Measurements from ENCODE around the gene PRXL2C.
"Not testable (repeated sequence)": the region's sequence is repeated elsewhere in the genome, so short reads cannot be mapped to it uniquely, and the experiment has no call there.

Gene PRXL2C

DNA sequence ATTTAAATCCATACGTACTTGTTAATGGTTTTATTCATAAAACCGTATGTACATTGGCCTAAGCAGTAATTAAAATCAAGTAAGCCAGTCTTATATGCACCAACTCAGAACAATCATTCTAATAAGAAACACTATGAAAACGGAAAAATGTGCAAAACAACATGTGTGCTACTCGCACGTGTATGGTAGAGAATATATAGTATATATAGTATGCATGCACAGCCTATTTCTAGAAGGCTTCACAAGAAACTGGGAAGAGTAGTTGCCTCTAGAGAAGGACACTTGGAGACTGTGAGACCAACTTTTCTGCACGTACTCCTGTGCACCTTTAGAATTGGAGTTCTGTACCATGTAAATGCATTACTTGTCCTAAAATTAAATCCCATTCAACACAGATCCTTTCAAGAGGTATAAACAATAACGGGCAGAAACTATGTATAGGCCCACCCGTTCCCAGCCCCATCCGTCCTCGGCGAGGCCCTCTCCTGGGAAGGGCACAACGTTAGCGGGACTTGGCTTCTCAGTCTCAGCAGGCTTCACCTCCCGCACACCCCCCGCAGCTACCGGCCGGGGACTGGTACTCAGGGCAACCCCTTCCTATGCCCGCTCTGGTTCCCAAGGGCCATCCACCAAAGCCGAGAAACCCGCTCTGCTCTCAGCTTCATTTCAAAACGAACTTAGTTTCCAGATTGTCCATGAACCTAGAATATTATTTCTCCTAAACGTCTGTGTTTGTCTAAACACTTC lies 37.5 kb downstream of the PRXL2C start:
- in situ Hi-C loops (cut with MboI; ENCODE audit: low pct_unique_long_range_greater_than_20kb, low sequenced_read_pairs): no loop called here
- no peak for DNase-seq

DNA sequence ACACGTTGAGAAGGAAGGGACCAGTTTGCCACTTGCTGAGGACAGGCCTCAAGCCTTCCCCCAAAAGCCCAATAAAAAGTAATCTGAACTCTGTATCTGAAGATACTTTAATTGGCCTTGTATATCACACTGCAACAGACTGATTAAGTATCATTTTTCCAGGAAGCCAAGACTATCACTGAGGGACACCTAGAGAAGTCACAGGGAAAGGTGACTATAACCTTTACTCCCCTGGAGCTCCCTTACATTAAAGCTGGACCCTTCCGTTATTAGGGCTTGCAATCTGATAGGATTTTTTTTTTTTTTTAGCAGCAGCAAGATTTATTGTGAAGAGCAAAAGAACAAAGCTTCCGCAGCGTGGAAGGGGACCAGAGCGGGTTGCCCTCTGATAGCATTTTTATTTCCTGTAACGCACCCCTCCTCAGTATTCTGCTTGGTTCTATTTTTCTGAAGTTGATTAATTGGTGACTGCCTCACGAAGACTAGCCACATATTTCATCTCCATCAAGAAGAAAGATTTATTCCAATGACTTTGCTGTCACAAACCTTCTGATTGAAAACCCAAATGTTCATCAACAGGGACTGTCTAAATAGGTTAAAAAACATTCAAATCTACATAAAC lies 38.2 kb downstream of the PRXL2C start:
- DNase-seq: no peak
- in situ Hi-C loops (cut with MboI; ENCODE audit: low pct_unique_long_range_greater_than_20kb, low sequenced_read_pairs): no loop called here

DNA sequence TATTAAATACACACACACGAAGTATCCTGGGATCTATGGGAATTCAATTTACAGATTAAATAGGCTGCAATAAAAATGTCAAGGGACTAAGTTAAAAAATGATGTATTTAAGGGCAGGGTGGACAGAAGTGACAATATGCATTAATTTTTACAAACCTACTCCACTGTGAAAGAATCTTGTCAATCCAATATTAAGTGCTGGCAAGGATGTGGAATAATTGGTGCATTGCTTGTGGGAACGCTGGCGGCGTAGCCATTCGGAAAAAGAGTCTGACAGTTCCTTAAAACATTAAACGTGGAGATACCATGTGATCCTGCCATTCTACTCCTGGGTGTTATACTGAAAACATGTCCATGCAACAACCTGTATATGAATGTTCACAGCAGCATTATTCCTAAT lies 39.7 kb downstream of the PRXL2C start:
- in situ Hi-C loops (cut with MboI; ENCODE audit: low pct_unique_long_range_greater_than_20kb, low sequenced_read_pairs): no loop called here

DNA sequence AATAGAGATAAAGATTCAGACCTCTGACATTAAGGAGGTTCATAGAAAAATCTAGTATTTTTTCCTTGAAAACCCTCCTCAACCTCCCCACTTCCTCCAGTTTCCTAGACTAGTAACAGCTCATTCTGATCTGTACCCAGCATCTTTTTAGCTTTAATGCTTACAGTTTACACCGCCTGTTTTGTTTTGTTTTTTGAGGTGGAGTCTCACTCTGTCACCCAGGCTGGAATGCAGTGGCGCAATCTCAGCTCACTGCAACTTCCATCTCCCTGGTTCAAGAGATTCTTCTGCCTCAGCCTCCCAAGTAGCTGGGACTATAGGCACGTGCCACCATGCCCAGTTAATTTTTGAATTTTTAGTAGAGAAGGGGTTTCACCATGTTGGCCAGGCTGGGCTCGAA lies 40.5 kb downstream of the PRXL2C start:
- DNase-seq; in situ Hi-C loops (cut with MboI; ENCODE audit: low pct_unique_long_range_greater_than_20kb, low sequenced_read_pairs): not testable (repeated sequence)

More for the DNA sequence above, 39.7 kb downstream of the PRXL2C start:
- DNase-seq: no peak

DNA sequence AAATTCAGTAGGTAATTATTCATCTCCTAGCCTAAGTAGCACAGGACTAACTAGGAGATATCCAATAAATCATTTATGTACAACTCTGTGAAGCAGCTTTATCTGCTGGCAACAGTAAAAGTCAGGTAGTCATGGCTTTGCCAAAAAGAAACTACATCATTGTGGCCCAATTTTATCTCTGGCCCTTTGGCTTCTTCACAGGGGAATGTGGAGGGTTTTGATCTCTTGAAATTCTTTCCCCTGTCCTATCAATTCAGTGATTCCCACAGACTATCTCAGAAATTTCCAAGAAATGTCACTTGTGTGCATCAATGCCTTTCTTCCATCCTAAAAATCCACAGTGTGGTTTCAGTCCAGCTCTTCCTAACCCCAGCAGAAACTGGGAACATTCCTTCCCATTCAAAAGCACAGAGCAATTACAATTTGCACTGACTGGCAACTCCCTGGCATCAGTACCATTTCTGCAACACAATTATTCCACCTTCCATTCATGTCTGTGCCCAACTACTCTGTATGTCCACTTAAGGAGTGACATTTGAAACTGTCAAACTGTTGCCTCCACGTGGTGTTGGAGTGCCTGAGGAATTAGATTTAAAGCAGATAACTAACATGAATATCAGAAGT lies 42.0 kb downstream of the PRXL2C start:
- DNase-seq: no peak
- in situ Hi-C loops (cut with MboI; ENCODE audit: low pct_unique_long_range_greater_than_20kb, low sequenced_read_pairs): no loop called here

DNA sequence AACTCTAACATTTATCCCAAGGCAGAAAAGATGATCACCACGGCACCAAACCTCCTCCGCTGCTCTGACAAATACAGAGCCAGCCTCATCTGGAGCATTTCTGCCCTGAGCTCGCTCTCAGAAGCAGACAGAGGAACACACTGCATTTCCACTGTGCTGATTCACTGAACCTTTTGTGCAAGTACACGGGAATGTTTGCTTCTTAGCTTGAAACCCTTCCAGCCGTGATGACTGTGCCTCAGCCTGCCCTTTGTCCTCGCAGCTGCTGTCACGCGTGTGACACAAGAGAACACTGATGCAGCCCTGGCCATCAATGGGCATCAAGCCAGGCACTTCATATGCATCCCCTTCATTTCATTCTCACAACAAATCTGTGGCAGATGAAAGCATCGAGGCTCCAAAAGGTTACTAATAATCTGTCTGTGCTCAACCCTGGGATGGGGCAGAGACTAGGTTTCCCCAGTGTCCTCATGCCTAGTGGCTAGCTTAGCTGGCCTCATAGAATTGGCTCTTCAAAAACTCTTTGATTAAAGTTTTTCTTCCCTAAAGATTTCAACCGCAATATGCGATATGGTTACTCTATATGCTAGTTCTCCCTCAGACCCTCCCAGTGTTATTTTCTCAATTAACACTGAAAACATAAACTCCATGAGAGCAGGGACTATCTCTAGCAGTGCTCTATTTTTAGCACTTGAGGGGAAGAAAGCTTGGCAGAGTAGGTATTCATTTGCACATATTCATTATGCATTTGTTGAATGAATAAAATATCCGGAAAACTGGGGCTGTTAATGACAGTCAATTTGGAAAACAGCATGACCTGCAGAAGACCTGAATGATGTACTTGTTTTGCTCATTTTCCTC lies 42.8 kb downstream of the PRXL2C start:
- in situ Hi-C loops (cut with MboI; ENCODE audit: low pct_unique_long_range_greater_than_20kb, low sequenced_read_pairs): no loop called here
- no peak for DNase-seq

DNA sequence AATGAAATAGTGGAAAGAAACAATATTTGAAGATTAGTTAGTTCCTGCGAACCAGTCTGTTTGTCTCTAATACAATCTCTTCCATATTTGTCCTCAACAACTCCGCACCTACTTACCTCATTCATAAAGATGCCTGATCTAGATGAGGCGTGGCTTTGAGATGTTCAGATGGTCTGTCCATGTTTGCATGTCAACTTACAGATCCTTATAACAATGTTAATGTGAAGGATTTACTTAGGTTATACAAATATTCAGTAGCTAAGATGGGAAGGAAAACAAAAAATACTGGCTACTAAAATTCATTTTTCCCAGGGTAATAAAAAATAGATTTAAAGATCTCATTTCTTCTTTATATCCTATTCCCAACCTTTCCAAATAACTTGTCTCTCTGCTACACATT lies 43.8 kb downstream of the PRXL2C start:
- no peak for DNase-seq
- in situ Hi-C loops (cut with MboI; ENCODE audit: low pct_unique_long_range_greater_than_20kb, low sequenced_read_pairs): no loop called here

DNA sequence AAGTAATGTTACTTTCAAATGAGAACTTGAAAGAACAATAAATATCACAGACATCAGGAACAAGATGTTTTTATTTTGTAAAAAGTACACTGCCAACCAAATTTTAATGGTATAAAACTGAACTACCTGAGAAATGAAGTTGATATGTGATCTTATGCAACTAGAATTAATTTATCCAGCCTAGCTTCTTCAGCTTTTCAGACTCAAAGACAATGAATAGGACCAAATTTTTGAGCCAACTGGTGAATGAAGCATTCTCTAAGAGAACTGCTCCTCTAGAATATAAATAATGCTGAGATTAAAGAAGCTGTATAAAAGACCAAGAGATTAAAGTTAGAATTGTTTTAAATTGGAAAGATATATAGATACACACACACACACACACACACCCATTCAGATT lies 45.4 kb downstream of the PRXL2C start:
- in situ Hi-C loops (cut with MboI; ENCODE audit: low pct_unique_long_range_greater_than_20kb, low sequenced_read_pairs): no loop called here

DNA sequence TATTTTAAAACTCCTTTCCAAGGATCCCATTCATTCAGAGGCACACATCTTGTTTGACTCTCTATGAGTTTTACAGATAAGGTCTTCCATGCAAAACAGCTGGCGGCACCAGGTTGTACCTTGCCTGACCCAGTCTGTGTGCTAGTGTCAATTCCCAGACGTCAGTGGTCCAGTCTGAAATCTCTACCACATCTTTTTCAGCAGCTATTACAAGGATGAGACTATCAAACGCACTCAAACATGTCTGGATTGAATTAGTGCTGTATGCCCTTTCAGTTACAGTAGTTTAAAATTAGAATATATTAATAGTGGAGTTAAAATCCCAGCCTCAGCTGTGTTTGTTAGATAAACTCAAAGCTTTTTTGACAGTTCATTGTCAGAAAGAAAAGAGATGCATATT lies 47.1 kb downstream of the PRXL2C start:
- DNase-seq: no peak
- in situ Hi-C loops (cut with MboI; ENCODE audit: low pct_unique_long_range_greater_than_20kb, low sequenced_read_pairs): no loop called here

More for the DNA sequence above, 45.4 kb downstream of the PRXL2C start:
- DNase-seq: no peak

DNA sequence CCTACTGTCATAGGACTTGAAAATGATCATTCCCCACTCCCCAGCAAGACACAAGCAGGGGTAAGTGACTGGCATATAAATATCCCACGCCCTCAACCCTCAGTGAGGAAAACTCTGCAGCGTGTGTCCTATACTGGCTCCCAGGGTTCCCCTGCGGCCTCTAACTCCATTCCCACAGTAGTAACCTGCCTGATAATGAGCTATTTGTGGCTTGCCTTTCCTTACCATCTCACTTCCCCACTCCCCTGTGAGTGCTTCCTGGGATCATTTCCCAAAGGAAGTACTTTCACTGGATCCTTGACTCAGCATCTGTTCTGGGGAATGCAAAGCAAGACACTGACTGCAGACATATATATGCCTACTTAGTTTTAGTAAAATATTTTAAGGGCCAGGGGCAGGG lies 49.8 kb downstream of the PRXL2C start:
- no peak for DNase-seq
- in situ Hi-C loops (cut with MboI; ENCODE audit: low pct_unique_long_range_greater_than_20kb, low sequenced_read_pairs): no loop called here

DNA sequence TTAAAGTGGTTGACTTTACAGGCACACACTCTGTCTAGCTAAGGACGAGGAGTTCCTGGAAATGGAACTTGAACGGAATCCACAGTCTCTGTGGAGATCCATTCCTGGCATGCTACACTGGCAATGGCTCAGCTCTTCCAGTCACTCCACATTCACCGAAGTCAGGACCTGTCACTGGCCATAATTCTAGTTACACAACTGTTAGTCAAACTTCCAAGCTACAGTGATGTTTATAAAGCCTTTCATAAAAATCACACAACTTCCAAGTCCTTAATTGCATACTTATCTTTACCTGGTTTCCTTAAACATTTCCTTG lies 51.2 kb downstream of the PRXL2C start:
- no peak for DNase-seq
- in situ Hi-C loops (cut with MboI; ENCODE audit: low pct_unique_long_range_greater_than_20kb, low sequenced_read_pairs): no loop called here

DNA sequence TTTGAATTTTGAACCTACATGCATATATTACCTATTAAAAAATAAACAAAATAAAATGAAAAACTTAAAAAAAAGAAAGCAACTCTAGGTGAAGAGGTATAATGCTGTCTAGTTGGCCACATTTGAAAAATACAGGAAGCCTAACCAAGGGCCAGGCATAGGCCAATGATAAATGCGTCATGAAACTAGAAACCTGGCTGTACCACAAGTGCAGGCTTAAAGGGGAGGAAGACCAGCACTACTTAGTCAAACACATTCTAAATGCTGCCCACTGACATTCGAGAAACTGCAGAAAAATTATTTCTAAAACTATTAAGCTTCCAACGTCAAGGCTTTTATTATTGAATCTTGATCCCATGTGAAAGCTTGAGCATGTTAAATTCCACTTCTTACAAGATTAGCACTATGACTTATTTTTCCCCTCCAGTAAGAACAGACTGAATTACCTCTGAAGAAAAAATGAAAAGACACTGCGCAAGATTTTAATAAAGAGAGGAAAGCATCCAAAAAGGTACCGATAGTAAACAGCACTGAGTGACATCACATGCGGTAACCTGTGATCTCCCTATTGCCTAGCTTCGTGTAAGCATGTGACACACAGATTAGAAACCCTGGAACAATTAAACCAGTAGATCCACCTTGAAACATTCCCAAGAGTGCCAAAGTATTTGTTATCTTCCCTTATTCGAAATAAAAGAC lies 51.7 kb downstream of the PRXL2C start:
- in situ Hi-C loops (cut with MboI; ENCODE audit: low pct_unique_long_range_greater_than_20kb, low sequenced_read_pairs): no loop called here
- DNase-seq: no peak

DNA sequence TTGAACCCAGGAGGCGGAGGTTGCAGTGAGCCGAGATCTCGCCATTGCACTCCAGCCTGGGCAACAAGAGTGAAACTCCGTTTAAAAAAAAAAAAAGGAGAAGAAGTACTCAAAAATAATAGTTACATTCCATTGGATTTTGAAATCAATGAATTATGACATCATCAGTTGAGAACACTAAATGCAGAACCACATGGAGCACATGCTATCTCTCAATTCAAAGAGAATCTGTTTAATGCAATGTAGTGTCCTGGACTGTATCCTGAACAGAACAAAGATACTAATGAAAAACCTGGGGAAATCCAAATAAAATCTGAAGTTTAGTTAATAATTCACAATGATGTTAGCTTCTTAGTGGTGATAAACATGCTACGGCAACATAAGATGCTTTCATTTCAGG lies 55.8 kb downstream of the PRXL2C start:
- DNase-seq: no peak
- in situ Hi-C loops (cut with MboI; ENCODE audit: low pct_unique_long_range_greater_than_20kb, low sequenced_read_pairs): no loop called here

DNA sequence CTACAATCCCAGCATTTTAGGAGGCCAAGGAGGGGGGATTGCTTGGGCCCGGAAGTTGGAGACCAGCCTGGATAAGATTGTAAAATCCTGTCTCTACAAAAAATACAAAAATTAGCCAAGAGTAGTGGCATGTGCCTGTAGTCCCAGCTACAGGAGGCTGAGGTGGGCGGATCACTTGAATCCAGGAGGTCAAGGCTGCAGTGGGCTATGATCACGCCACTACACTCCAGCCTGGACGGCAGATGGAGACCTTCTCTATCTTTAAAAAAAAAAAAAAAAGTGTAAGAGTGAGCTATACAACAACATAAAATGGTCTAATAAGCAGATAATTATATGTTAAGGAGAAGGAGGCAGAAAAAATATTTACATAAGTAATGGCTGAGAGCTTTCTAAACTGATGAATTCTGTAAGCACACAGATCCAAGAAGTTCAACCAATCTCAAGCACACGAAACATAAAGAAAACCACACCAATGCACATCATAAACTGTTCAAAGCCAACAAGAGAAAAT lies 58.5 kb downstream of the PRXL2C start:
- in situ Hi-C loops (cut with MboI; ENCODE audit: low pct_unique_long_range_greater_than_20kb, low sequenced_read_pairs): no loop called here

More for the DNA sequence above, 58.5 kb downstream of the PRXL2C start:
- no peak for DNase-seq
